Progenitor cell of endocrine pancreas (in vitro differentiated cells): ENCODE measurements around the gene MVB12B. TPM values are rescaled to one million over a fixed set of nuclear protein-coding genes. Genes with fewer than 3 reads are reported as not detected.

Experiments
- DNase-seq: peaks from one replicate; pipeline ENCODE4 v3.0.0; 2021; ENCODE audit warnings: low spot score; ENCODE audit not compliant: unreplicated experiment
- H3K27ac Mint-ChIP-seq: 2 replicates; pipeline ENCODE4 v1.8.0; 2021; ENCODE audit warnings: mild to moderate bottlenecking, moderate library complexity, mixed read lengths
- H3K27me3 Mint-ChIP-seq: 2 replicates; pipeline ENCODE4 v1.8.0; 2021; ENCODE audit warnings: mixed read lengths
- H3K36me3 Mint-ChIP-seq: 2 replicates; pipeline ENCODE4 v1.8.0; 2022; ENCODE audit warnings: mixed read lengths; ENCODE audit not compliant: insufficient read depth
- H3K4me1 Mint-ChIP-seq: 2 replicates; pipeline ENCODE4 v1.8.0; 2021; ENCODE audit warnings: low read depth, mixed read lengths
- H3K4me3 Mint-ChIP-seq: 2 replicates; pipeline ENCODE4 v1.8.0; 2021; ENCODE audit warnings: low read depth, mild to moderate bottlenecking, moderate library complexity, mixed read lengths
- H3K9me3 Mint-ChIP-seq: 2 replicates; pipeline ENCODE4 v1.8.0; 2021; ENCODE audit warnings: low read depth, mixed read lengths
- total RNA-seq: library from RNA; stranded (reverse); gene quantifications from 2 replicates; pipeline ENCODE4 v1.2.1, GENCODE V29; 2021
- TF ChIP-seq, protein P1 (sequence below): fragments of 200-600 bp; sonication (generic); IDR thresholded peaks from one replicate; pipeline ENCODE4 v1.5.0; 2021; ENCODE audit warnings: antibody characterized with exemption, mild to moderate bottlenecking; ENCODE audit not compliant: unreplicated experiment

The MVB12B gene
- total RNA-seq, 1 donor from 2014 or later, result 34.6 TPM

DNA sequence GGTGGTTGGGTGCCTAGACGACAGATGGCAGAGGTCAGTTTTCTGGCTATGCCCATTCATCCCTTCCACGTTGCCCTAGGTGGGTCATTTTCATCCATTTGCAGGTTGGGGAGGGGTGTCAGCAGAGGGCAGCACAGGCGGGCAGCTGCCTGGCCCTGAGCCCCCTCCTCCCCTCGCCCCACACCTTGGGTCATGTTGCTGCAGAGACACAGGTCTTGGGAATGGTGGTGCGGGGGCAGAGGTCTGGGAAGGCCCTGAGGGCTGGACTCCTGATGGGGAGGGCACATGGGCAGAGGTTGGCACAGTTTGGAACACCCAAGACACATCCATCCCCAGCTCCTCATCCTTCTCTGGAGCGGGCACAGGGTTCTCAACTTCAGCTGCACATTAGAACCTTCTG, 183.9 kb downstream of the MVB12B start:
- no peaks in the 10 kb centered on the region for H3K9me3 Mint-ChIP-seq
- TF ChIP-seq, protein P1, sequence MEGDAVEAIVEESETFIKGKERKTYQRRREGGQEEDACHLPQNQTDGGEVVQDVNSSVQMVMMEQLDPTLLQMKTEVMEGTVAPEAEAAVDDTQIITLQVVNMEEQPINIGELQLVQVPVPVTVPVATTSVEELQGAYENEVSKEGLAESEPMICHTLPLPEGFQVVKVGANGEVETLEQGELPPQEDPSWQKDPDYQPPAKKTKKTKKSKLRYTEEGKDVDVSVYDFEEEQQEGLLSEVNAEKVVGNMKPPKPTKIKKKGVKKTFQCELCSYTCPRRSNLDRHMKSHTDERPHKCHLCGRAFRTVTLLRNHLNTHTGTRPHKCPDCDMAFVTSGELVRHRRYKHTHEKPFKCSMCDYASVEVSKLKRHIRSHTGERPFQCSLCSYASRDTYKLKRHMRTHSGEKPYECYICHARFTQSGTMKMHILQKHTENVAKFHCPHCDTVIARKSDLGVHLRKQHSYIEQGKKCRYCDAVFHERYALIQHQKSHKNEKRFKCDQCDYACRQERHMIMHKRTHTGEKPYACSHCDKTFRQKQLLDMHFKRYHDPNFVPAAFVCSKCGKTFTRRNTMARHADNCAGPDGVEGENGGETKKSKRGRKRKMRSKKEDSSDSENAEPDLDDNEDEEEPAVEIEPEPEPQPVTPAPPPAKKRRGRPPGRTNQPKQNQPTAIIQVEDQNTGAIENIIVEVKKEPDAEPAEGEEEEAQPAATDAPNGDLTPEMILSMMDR, result no peak
- H3K27me3 Mint-ChIP-seq, result peaks cover 42% of the 10 kb centered on the region
- no peaks in the 10 kb centered on the region for H3K4me1 Mint-ChIP-seq
- no peak for DNase-seq
- H3K4me3 Mint-ChIP-seq, result no peak overlapping the region
- no peak overlapping the region for H3K27ac Mint-ChIP-seq
- no peaks in the 10 kb centered on the region for H3K36me3 Mint-ChIP-seq

DNA sequence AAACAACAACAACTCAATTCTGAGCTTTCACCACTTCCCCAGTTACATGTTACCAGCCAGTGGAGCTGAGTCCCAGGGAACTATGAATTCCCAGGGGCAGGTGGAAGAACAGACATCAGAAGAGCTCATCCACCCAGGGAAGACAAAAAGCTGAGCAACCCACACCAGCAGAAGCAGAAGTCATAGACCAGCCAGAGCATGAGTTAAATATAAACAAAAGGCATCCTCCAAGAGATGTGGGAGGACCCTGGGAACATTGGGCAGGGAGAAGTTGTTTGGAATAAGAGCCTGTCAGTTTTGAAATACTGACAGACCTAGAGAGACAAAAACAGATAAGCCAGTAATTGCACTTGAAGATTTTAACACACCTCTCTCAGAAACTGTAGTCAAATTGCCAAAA, 184.8 kb downstream of the MVB12B start:
- TF ChIP-seq, protein P1, result no peak
- no peak for DNase-seq
- Mint-ChIP-seq H3K4me1 (no peaks in the 10 kb centered on the region), H3K4me3 (no peak overlapping the region), H3K9me3 (no peaks in the 10 kb centered on the region), H3K27me3 (peaks cover 51% of the 10 kb centered on the region), H3K36me3 (no peaks in the 10 kb centered on the region), H3K27ac (no peak overlapping the region)

GRCh38 chr9:126513159-126514036, 186.8 kb downstream of the MVB12B start:
- H3K4me3 Mint-ChIP-seq, result no peak overlapping the region
- peaks cover 68% of the 10 kb centered on the region for H3K27me3 Mint-ChIP-seq
- DNase-seq, result no peak
- H3K9me3 Mint-ChIP-seq, result no peaks in the 10 kb centered on the region
- H3K36me3 Mint-ChIP-seq, result no peaks in the 10 kb centered on the region
- TF ChIP-seq, protein P1, result no peak
- no peak overlapping the region for H3K27ac Mint-ChIP-seq
- no peaks in the 10 kb centered on the region for H3K4me1 Mint-ChIP-seq

GRCh38 chr9:126514037-126514821, 187.6 kb downstream of the MVB12B start:
- Mint-ChIP-seq H3K36me3 (no peaks in the 10 kb centered on the region), H3K4me3 (no peak overlapping the region), H3K27ac (no peak overlapping the region), H3K27me3 (peaks cover 70% of the 10 kb centered on the region), H3K9me3 (no peaks in the 10 kb centered on the region), H3K4me1 (no peaks in the 10 kb centered on the region)
- DNase-seq, result peak; percentile 67
- TF ChIP-seq, protein P1, result peak; percentile 70
